NCI-H2081 (cell line): ENCODE results near the gene PKDCC.
"Not testable (repeated sequence)": the region's sequence is repeated elsewhere in the genome, so short reads cannot be mapped to it uniquely, and the experiment has no call there.

Source experiments
- DNase-seq, 2 experiments: peaks; one replicate each; lab custom pipeline; 2025; lab: John Stamatoyannopoulos, UW

Gene PKDCC

DNA sequence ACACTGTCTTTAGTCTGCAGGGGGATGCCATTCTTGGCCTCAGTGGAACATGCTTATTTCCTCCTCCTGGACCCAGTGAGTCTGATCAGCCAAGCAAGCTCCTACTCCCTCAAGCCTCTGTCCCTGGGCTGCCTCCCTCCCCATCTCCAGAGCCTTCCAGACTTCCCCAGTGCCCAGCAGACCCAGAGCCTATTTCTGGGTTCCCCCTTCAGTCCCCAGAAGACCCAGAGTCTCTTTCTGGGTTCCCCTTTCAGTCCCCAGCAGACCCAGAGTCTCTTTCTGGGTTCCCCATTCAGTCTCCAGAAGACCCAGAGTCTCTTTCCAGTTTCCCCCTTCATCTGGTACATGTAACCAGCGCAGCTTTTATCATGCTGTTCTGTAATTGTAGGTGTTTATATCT is 17.0 kb upstream of the PKDCC start:
- no peak for DNase-seq

DNA sequence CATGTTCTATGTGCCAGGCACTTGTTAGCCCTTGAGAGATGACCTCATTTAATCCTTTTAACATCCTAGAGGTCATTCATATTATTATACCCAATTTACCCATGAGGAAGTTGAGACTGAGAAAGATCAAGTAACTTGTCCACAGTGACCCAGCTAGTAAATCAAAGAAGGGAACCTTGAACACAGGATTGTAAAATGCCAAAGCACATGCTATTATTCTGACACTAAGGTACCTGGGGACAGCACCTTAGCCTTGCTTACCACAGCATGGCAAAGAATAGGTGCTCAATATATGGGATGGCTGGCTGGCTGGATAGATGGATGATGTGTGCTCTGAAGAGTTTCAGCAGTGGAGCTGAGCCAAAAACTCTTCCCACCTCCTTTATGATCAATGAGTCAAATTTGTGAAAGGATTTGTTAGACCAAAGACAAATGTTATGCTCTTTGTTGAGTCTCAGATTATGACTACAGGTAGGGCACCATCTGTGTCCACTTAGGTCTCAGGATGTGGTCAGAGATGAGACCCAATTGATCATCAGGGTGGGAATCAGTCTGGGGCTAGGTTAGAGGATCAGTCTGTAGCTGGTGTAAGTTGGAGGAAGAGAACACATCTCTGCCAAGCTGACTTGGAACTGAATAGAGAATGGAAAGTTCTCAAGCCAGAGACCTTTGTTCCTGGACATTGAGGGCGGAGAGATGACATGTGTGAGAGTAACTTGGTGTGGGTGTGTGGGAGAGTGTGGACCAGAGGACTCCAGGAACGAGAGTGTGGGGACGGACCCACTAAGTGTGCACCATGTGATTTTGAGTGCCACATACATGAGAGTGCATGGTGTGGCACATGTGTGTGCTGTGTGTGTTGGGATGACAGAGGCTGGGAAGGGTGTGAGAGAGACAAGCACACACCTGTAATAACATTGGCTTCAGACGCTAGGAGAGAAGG is 16.3 kb upstream of the PKDCC start:
- no peak for DNase-seq

DNA sequence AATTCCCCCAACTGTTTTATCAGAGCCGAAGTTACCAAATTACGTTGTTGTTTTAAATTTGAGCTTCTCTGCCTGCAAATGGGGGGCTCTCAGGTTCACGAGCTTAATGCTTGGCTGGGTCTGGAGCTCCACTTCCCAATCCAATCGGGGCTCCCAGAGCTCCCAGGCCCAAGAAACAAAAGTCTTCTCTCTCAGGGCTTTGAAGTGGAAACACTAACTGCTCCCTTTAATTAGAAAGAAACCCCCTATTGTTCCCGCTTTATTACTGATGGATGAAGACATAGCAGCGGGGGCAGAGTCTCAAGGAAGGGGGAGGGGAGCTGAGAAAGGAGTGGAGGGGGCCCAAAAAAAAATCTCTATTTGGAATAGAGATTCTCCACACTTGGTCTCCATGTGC is 15.6 kb upstream of the PKDCC start:
- DNase-seq, result no peak

DNA sequence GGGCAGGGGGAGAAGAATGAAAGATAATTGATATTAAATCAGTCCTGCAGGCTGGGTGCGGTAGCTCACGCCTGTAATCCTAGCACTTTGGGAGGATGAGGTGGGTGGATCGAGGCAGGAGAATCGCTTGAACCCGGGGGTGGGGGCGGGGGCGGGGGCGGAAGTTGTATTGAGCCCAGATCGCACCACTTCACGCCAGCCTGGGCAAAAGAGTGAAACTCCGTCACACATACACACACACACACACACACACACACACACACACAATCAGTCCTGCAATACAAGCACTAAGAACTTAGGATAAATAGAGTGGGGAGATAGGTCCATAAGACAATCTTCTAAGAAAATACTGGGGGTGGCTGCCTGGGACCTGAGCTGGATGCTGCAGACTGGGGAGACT is 15.1 kb upstream of the PKDCC start:
- DNase-seq, result no peak

DNA sequence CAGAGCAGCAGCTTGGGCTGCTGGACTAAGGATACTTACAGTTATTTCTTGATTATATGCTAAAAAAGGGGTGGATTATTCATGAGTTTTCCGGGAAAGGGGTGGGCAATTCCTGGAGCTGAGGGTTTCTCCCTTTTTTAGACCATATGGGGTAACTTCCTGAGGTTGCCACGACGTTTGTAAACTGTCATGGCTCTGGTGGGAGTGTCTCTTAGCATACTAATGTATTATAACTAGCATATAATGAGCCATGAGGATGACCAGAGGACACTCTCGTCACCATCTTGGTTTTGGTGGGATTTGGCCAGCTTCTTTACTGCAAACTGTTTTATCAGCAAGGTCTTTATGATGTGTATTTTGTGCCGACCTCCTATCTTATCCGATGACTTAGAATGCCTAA is 13.7 kb upstream of the PKDCC start:
- DNase-seq, result not testable (repeated sequence)

DNA sequence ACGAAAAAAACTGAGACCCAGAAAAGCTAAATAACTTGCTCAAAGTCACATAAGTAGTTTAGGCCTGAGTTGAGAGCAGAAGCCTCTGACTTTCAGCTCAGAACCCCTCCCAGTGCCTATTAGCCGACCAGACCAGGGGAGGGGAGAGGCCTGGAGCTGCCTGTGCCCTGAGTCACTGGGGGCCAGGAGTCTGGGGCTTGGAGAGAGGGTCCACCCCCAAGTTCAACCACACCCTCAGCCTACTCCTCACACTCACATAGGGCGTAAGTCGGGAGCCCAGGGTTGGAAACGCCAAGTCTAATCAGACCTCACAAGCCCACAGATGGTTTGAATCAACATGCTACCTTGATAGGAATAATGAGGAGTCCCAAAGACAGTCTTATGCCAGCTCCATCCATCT is 12.6 kb upstream of the PKDCC start:
- no peak for DNase-seq

DNA sequence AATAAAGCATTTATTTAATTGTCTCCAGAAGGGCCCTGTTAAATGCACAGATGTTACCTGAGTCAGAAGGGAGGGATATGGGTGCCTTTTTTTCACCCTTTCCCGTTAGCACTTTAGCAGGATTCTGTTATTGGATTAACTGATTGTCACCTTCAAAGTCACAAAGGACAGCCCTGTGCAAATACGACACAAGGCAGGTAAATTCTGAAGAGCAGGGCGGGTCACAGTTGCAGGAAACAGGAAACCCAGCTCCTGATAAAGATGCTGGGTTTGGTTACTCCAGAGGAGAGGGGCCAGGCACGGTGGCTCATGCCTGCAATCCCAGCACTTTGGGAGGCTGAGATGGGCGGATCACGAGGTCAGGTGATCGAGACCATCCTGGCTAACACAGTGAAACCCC is 11.4 kb upstream of the PKDCC start:
- no peak for DNase-seq

DNA sequence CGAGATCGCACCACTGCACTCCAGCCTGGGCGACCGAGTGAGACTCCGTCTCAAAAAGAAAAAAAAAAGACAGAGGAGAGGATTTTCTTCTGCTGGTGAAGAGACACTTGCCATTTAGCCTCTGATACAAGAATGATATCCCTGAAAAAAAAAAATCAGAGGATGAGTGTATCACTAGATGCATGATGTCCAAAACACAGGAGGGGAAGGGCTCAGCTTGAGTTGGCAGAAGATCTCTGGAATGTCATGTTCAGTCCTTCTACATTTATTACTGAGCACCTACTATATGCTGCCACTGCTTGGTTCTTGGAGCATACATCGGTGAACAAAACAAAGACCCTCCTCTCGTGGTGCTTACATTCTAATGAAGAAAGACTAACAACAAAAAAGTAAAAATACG is 10.9 kb upstream of the PKDCC start:
- DNase-seq, result no peak

DNA sequence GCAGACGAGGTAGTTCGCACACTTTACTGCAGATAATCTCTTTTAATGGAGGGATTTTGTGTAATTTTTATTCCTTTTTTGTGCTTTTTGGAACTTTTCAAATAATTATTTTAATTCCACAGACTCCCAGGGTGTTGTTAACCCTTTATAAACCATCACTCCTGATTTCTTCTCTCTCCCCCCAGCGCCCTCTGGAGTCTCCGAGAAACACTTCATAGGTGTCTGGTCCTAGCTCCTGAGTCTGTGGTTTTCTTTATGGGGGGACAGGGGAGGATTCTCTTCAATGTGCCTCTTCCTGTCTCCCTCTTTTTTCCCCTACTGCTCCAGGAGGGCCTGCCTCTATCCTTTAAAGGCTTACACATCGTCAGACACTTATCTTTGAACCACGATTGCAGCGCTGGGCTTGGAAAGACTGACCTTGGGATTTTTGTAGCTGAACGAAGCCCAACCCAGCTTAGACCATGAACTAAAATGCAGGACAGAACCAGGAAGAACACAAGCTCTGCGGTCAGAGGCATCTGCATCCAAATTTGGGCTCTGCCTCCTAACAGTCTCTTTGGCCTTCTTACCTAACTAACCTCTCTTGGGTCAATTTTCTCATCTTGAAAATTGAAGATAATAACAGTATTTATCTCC is 7.1 kb upstream of the PKDCC start:
- no peak for DNase-seq

DNA sequence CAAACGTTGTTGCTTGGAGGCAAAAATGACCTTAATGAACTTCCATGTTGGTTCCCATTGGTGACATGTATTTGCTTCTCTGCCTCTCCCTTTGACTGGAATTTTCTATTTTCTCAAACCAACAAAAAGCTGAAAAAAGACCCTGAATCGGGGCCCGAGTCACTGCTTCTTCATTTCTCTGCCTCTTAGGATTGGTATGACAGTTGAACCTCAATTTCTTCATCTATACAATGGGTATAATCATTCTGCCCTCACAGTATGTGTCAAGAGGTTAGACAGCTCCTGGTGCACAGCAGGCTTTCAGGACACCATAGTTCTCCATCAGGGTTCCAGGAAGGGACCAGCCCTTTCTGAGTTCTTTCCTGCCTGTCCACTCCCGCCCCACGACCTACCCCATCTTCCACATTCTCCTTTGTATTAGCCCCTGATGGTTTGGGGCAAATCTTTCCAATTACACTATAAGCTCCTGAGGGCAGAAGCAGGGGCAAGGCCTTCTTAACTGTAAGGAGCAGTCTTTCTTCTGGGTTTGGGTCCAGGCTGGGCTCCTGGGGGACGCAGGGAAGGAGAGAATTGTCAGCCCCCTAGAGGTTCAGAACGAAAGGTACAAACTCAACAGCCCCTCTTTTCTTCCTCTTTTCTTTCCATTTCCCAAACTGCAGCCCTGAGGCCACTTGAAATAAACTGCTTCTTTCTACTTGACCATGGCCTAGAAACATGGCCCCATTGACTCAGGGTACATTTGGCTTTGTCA is 6.3 kb upstream of the PKDCC start:
- DNase-seq, result no peak

DNA sequence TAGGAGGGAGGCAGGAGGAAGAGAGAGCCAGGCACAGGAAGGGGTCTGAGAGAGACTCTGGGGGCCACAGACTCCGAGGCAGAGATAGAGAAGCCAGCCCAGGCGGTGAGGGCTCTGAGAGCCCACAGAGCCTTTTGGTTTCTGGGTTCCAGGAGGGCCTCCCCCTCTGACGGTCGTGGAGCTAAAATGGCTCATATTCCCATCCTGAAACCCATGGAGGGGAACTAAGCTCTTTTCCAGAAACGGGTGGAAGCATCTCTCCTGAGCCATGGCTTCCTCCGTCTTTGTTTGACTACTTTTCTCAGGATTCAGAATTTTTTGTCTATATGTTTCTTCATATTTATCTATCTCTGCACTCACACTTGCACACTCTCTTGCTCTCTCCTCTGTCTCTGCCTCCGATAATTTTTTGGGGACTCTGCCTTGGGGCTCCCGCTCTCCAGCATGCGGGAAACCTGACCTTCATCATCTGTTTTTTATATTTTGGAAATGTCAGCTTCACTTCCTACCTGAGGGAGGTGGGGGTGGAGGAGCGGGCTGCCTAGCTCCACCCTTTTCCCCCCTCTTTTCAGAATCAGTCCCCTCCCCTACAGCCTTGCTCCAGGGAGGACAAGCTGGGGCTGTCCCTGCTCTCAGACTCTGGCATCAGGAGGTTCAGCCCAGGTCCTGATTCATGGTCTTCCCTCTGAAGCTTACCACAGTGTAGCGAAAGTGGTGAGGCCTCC is 5.0 kb upstream of the PKDCC start:
- DNase-seq, result no peak

DNA sequence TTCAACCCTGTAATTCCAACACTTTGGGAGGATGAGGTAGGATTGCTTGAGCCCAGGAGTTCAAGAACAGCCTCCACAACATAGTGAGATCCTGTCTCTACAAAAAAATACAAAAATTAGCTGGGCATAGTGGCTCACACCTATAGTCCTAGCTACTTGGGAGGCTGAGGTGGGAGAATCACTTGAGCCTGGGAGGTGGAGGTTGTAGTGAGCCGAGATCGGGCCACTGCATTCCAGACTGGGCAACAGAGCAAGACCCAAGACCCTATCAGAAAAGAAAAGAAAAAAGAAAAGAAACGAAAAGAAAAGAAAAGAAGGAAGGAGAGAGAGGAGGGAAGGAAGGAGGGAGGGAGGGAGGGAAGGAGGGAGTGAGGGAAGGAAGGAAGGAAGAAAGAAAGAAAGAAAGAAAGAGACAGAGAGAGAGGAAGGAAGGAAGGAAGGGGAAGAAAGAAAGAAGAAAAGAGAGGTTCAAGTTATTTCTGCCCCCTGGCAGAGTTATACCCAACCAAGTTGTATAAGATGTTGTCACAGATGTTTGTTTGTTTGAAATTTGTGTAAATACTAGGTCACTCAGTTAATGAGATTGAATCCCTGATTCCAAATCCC is 3.9 kb upstream of the PKDCC start:
- DNase-seq, result no peak

DNA sequence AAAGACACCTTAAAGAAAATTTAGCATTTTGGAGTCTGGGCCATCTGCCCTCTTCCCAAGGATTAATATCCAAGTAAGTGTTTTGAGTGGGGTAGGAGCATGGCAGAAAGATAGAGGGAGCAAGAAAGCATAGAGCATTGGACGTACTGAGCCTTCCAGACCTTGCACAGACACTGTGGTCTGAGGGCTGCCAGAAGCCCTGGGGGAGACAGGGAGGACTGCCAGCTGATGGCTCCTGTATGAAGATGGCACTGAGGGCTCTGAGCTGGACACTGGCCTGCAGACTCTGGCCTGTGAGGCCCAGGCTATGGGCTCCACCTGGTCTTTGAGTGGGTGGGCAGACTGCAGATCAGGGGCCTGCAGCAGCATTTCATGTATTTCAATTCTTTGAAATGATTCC is 2.9 kb upstream of the PKDCC start:
- no peak for DNase-seq

DNA sequence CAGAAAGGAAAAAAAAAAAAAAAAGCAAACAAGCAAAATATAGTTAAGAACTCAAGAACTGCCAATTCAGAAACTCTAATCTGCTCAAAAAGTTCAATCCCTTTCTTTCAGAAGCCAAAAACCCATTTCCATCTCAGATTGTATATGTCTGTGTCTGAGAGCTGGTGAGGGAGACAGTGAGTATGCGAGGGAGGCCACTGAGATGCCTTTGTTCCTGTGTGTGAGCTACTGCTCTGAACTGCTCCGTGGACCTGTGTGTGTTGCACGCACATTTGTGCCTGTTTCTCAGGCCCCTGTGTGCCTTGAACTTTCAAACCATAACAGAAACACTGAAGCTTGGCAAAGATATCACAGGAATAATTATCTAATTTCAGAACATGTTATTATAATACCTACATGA is 2.5 kb upstream of the PKDCC start:
- no peak for DNase-seq

DNA sequence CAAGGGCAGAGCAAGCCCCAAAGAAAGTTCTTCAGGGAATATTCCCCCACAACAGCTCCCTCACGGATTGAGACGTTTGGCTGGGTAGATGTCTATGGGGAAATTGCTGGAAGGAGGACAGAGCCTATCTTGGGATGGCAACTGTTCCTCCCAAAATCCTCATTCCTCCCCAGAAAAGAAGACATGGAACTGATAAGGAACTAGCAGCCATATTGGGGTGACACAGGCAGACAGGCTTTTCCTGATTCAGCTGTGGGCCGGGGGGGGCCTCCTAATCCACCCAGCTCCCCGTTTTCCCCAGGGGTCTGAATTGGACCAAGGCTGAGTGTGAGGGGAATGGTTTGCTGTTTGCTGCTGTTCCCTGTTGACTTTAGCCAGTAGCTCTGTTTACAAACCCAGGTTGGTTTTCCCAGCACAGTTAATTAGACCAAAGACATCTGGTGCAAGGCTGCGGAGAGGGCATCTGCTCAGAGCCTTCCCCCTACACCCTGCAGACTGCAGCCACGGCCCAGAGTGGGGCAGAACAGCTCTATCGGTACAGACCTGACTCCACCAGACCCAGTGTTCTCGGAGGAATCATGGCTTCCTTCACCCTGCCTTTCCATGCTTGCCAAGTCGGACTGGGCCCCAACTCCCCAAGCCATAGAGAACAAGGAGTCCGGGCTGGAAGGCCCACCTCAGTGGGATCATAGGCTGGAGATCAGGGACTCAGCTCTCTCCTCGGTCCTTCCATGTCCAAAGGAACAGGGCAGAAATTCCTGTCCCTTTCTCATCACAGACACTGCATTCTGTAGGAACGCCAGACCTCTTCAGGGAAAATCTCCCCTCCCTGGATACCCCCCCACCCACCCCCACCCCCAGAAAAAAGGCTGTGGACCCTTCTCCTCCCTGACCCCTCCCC is 1.7 kb upstream of the PKDCC start:
- peak; percentile 75 to 82 for DNase-seq

DNA sequence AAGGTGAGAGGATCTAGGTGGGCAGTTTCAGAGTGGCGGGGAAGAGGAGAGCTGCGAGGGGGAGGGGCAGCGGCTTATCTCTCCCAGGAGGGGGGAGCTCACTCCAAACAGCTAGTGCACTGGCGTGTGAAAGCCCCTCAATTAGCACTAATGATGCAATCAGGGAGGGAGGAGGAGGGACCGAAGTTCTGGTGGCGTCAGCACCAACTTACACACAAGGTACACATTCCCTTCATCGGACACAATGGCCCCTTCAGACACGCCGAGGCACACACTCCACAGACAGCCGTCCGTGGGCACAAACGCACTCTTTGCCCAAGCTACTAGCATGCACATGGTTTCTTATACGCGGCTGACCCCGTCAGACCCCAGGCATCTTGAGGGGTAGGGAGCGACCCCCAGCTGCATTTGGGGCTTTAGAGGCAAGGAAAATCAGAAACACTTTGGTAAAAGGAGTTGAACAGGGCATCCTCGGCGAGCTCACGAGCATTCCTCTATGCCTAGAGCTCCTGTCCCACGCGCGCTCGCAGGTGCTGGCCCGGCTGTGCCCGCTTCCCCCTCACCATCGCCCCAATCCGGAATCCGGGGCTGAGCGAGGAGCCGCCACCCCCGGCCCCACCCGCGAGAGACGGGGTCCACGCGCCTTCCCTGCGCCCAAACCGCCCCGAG is 868 bp upstream of the PKDCC start:
- peak; percentile 13 to 39 for DNase-seq

DNA sequence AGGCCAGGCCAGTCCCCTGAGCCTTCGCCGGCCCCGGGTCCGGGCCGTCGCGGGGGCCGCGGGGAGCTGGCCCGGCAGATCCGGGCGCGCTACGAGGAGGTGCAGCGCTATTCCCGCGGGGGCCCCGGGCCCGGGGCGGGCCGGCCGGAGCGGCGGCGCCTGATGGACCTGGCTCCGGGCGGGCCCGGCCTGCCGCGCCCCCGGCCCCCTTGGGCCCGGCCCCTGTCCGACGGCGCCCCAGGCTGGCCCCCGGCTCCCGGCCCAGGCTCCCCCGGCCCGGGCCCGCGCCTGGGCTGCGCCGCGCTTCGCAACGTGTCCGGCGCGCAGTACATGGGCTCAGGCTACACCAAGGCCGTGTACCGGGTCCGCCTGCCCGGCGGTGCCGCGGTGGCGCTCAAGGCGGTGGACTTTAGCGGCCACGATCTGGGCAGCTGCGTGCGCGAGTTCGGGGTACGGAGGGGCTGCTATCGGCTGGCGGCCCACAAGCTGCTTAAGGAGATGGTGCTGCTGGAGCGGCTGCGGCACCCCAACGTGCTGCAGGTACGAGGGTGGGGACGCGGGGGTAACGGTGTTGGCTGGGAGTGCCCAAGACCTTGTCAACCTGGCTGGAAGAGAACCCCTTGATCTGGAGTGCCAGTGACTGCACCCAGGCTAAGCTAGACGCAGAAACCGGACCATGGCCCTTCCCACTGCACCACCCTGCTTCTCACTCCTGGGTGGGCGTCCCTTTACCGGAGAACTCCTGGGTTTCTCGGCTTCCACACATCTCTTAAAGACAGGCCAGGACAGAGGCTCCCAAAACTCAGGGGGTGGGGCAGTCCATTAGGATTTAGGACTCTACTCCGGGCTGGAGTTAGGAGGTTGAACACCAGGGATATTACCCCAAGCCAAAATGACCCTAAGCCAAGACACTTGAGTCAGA is 739 bp downstream of the PKDCC start:
- DNase-seq, result no peak

DNA sequence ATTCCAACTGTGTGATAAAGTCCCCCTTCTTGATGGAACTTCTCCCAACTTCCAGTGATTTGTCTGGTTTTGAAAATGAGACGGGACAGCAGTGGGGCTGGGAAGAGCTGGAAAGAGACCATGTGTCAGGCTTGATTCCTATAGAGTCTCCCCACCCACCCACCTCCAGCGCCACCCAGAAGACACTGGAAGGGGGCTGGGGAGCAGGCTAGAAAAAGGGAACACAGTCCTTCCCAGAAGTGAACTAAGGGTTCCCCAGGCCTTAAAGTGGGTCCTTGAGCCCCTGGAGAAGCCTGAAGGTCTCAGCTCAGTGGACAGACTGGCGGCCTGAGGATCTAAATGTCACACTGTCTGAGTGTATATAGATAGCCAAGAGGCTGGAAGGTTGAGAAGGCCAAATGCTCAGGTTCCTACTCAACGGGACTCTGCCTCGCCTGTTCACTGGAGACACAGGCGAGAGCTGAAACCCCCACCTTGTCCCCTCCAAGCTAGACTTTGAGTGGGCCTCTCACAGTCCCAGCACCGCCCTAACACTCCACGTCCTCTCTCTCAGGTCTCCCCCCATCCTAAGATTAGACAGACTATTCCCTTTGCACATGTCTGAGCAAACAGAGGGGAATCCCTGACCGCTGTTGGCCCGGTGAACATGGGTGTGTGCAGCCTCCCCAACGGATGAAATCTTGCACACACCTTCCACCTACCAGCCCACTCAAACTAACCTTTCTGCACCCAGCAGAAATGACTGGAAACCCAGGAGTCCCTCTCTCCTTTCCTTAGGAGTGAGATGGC is 1.6 kb downstream of the PKDCC start:
- no peak for DNase-seq
